Vagina (tissue), 2 donors: ENCODE results near the gene SHISAL2A.

Experiments
- CTCF ChIP-seq, 3 experiments: fragments of 450-650 bp in 2 of 3; fragments of 200-600 bp in 1 of 3; sonication (generic) in 1 of 3; IDR thresholded peaks; one replicate each; pipeline ENCODE4 v1.5.1; 2017 to 2019; ENCODE audit warnings: antibody characterized with exemption in 3 of 3, mild to moderate bottlenecking in 2 of 3, moderate library complexity in 2 of 3
- POLR2A ChIP-seq, 2 donors: fragments of 450-650 bp; IDR thresholded peaks; one replicate each; pipeline ENCODE4 v1.6.1; 2017; ENCODE audit warnings: antibody characterized with exemption in 2 of 2, mild to moderate bottlenecking in 2 of 2, moderate library complexity in 2 of 2

DNA sequence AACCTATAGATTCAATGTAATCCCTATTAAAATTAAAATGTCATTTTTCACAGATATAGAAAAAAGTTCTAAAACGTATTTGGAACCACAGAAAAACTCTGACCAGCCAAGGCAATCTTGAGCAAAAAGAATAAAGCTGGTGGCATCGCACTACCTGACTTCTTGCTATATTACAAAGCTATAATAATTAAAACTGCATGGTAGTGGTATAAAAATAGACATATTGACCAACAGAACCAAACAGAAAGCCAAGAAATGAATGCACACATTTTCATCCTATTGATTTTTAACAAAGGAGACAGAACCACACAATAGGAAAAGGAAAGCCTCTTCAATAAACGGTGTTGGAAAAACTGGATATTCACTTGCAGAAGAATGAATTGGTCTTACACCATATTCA, 9.2 kb upstream of the SHISAL2A start:
- no peak for TF ChIP-seq CTCF (IDR thresholded peaks at IDR 0.05)
- no peak for TF ChIP-seq POLR2A (IDR thresholded peaks at IDR 0.05)
